CD4-positive, alpha-beta T cell treated with Interleukin-1 beta for 1 hour (primary cell): ENCODE results near the gene SOWAHD.
"Not testable (repeated sequence)": the region's sequence is repeated elsewhere in the genome, so short reads cannot be mapped to it uniquely, and the experiment has no call there.

Experiments used
- DNase-seq, 2 donors: peaks; one replicate each; pipeline ENCODE4 v3.0.0-alpha.2; 2020 to 2022

The SOWAHD gene, protein sequence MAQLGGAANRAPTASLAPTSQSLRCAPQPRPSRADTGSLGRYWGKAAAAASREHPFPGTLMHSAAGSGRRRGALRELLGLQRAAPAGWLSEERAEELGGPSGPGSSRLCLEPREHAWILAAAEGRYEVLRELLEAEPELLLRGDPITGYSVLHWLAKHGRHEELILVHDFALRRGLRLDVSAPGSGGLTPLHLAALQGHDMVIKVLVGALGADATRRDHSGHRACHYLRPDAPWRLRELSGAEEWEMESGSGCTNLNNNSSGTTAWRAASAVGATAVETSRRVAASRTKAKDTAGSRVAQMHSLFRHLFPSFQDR

DNA sequence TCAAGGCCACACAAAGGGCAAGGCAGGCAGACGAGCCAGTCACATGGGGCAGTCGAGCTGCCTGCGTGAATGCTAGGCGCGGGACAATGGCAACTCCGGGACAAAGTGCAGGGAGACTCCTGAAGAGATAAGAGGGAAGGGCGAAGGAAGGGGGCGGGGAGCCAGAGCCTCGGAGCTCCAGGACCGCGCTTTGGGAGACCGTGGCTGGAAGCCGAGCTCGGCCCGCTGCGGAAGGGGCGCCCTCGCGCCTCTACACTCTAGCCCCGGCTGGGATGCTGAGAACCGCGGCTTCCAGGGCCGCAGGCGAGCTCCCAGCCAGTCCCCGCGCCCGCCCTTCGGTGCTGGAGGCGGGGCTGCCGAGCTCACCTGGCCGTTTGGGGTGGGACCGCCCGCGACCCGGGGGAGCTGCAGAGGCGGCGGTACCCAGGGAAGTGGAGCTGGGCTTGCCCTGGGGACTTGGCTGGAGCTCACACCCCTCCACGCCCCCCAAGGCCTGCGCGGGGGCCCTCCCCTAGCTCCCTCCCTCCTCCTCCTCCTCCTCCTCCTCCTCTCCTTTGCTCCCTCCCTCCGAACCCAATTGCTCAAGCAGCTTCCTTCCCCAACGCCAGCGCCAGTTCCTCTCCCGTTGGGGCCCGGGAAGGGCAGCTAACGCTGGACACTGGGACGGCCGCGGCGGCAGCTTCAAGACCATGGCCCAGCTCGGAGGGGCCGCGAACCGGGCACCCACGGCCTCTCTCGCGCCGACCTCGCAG is at the start of gene SOWAHD:
SOWAHD (plus strand) TSS at position 610 of the 752 bp plus-strand sequence; CDS start at position 690, 80 bp downstream.
- peak; percentile 24 to 31 for DNase-seq

DNA sequence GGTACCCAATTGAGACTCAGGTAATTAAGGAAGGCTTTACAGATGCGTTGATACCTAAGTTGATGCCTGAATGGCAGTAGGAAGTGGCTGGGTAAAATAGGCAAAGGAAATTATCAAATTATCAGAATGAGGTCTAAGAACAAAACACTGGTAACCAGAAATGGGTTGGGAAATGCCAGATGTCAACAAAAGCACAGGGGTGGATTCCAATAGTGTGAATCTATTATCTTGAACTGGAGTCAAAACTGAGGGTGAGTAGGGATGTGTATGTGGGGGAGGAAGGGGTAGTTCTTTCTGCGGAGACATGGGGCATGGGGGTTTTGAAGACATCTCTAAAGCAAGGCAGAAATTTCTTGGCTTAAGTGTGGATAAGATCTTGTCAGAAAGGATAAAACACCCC is 49.5 kb upstream of the SOWAHD start:
- DNase-seq = no peak

DNA sequence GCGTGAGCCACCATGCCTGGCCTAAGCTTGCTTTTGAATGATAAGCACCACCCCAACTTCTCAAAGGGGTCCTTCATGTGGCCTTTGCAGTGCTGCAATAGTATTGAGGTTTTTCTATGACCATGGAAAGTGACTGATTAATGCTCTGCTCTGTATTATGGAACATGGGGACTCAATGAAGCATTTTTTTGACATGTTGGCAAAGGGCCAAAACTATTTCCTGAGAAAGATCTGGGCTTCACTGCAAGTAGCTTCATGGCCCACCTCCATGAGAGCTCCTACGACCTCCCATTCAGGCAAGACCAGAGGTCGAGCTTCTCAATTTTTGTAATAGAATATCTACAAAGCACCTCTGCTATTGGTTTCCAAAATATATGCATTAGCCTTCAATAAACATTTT is 48.8 kb upstream of the SOWAHD start:
- no peak for DNase-seq

DNA sequence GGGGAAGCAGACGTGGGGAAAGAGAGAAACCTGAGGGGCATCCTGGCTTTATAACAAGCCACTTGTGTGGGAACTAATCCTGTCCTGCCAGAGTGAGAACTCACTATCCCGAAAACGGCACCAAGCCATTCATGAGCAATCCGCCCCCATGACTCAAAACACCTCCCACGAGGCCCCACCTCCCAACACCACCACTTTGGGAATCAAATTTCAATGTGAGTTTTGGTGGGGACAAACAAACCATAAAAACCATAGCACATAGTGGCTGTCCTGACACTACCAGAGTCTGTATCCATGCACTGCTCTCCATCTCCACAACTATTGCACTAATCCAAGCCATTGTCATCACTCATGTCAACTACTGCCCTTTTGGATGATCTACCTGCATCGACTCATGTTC is 36.9 kb upstream of the SOWAHD start:
- DNase-seq = no peak

DNA sequence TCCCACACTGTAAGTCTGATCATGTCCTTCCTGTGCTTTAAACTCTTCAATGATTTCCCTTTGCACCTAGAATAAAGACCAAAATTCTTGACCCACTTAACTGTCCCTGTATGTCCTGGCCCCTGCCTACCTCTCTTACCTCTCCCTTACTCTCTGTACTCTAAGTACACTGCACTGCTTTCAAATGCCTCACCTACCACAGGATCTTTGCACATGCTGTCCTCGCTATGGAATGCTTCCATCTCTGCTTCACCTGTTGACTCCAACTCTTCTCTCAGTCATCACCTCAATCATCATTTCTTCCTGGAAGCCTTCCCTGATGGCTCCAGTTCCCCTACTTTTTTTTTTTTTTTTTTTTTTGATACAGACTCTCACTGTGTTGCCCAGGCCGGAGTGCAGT is 36.5 kb upstream of the SOWAHD start:
- no peak for DNase-seq

DNA sequence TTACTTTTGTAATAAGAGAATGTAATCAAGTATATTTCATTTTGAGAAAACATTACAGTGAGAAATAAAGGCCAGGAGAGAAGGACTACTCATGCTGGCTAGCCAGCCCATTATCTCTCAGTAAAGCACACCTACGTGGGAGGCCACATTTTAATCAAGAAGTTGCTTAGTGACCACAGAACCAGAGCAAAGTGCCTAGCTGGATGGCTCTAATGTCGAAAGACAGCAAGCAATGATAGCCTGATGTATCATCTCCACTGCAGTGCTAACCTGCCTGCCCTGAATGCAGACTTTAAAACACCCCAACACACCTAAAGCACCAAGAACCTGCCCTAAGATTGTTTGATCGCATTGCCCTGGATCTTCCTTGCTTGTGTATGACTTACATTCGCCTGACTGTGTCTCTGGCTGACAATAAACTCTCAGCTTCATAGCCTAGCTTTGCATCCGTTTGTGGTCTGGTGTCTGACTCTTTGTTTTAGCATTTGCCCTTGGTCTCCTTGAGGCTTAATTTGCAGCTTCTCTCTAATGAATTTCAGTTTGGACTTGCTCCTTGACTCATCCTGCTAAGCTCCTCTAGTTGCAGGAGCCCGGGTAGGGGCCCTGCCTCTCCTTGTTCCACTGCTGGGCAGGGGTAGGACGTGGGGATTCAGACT is 31.4 kb upstream of the SOWAHD start:
- peak in 1 of 2 donors; percentile 13 for DNase-seq

DNA sequence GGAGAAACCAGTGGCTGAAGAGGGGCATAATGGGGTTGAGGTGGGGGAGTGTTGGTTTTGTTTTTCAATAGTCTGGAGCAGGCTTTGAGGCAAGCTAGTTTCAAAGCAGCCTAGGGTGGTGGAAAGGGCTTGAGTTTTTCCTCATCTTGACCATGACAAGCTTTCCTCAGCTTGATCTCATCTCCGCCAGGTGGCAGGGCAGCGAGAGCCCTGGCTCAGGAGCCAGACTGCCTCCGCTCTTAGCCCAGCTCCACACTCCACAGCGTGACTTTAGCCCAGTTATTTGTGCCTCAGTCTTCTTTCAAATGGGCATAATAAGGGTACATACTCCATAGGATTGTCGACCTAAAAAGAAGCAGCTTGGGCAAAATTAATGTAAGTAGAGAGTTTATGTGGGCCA is 29.9 kb upstream of the SOWAHD start:
- DNase-seq = no peak

DNA sequence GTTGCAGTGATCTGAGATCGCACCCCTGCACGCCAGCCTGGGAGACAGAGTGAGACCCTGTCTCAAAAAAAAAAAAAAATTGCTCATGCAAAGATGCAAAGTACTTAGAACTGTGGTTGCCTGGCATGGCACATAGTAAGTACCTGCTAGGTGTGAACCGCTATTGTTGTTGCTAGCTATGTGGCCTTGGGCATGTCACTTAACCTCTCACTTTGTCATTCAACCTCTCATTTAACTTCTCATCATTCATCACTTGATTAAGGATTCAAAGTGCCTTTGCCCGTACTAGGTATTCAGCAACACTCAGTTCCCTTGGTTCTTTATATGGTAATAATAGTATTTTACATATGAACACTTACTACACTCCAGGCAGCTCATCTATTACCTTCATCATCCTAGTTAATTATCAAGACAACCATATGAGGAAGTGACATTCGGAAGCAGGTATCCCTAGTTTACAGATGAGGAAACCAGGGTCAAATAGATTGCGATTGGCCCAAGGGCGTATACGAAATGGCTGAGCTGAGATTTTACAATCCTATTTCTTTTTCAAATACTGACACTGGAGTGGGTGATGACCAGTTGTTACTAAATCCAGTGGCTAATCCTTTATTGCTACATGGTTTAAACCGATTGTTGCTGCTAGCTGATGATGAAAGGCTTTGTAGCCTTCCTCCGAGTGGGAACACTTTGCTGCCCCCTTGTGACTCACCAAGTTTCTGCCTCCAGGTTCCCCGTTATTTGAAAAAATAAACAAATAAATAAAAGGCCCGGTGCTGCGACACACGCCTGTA is 28.8 kb upstream of the SOWAHD start:
- DNase-seq = peak; percentile 70 to 73

DNA sequence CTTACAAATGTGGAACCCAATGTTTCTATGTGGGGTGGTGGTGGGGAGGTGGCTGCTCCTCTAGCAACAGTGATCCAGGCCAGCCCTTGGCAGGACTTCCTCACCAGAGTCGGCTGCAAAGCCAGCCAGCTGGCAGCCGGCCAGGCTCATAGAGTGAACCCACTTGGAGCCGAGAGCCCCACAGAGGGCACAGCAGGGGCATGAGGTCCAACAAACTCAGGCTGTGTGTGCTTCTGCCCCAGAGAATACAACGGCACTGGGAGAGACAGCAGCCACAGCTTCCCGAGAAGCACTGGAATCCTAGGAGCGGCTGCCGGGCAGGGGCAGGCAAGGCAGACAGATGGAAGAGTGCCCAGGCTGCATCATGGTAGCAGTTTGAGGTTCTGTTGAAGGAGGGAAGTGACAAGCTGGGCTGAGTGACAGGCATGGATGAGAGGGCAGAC is 23.5 kb upstream of the SOWAHD start:
- no peak for DNase-seq

DNA sequence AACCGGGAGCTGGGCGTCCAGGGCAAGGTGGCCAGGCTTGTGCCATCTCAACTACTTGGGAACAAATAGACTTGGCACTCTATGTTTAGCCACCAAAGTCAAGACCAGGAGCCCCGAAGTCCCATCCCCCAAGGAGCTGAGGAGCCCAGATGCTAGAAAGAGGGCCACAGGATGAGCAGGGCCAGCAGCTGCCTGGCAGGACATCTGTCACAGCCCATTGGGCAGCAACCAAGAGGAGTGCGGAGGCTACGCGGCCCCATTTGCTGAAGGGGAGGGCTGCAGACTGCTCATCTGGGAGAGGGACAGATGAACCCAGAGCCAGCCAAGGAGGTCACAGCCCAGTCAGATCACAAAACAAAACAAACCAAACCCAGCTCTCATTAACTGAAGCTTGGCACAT is 22.9 kb upstream of the SOWAHD start:
- DNase-seq = no peak

DNA sequence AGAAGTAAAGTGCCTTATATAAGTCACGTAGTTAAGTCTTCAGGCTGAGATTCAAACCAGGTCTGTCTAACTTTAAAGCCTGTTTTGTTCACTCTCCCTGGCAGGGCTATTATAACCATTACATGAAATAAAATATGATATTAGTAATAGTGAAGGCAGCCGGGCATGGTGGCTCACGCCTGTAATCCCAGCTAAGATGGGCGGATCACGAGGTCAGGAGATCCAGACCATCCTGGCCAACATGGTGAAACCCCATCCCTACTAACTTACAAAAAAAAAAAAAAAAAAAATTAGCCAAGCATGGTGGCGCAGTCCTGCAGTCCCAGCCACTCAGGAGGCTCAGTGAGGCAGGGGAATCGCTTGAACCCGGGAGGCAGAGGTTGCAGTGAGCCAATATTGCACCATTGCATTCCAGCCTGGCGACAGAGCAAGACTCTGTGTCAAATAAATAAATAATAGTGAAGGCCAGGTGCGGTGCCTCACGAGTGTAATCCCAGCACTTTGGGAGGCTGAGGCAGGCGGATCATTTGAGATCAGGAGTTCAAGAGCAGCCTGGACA is 22.1 kb upstream of the SOWAHD start:
- DNase-seq = no peak

DNA sequence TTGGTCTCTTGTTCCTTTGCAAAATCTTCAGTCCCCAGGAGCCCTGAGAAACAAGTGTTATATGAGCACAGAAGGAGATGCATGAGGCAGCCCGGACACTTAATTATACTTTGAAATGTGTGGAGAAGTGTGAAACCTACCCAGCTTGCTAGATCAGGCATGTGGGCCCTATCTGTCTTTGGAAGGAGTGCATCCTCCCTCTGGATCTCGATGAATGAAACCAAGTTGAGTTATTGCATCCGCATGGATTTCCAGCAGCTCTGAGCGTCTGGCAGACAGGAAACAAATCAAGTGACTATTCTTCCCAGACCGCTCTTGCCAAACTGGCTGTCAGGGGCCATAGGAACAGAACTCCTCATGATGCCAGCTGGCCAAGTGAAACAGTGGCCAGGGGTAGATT is 19.6 kb upstream of the SOWAHD start:
- DNase-seq = no peak

DNA sequence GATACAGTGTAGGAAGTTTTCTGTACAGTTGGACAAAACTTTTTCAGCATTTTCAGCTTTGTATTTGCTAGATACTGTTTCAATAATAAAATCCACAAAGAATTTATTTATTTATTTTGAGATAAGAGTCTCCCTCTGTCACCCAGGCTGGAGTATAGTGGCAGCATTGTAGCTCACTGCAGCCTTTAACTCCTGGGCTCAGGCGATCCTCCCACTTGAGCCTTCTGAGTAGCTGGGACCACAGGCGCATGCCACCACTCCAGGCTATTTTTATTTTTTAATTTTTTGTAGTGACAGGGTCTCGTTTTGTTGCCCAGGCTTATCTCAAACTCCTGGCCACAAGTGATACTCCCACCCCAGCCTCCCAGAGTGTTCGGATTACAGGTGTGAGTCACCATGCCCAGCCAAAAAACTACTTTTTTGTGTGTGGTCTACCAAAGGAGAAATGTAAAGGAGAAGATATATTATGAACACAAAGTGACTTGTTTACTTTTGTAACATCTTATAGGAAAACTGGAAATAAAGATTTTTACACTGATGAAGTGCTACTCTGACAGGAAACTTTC is 13.0 kb upstream of the SOWAHD start:
- no peak for DNase-seq

DNA sequence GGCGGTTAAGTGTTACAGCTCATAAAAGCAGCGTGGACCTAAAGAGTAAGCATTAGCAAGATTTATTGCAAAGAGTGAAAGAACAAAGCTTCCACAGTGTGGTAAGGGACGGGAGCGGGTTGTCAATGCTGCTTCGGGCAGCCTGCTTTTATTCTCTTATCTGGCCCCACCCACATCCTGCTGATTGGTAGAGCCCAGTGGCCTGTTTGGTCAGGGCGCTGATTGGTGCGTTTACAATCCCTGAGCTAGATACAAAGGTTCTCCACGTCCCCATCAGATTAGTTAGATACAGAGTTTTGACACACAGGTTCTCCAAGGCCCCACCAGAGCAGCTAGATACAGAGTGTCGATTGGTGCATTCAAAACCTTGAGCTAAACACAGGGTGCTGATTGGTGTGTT is 8.3 kb upstream of the SOWAHD start:
- not testable (repeated sequence) for DNase-seq

DNA sequence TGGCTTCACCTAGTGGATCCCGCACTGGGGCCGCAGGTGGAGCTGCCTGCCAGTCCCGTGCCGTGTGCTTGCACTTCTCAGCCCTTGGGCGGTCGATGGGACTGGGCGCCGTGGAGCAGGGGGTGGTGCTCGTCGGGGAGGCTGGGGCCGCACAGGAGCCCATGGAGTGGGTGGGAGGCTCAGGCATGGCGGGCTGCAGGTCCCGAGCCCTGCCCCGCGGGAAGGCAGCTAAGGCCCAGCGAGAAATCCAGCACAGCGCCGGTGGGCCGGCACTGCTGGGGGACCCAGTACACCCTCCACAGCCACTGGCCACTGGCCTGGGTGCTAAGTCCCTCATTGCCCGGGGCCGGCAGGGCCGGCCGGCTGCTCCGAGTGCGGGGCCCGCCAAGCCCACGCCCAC is 7.6 kb upstream of the SOWAHD start:
- DNase-seq = not testable (repeated sequence)

DNA sequence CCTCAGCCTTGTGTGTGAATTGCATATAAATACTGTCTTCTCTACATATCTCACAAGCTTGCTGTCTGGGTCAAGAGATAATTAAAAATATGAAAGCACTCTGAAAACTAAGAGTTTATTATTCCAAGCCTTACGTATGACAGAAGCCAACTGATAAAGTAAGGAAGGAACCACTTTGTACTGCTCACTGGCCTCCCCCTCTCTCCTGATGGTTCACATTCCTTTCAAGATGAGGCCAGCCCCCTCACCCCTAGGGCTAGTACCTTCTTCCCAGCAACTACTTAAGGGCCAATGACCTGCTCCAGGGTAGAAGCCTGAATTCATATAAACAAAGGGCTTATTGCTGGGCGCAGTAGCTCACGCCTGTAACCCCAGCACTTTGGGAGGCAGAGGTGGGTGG is 5.4 kb upstream of the SOWAHD start:
- DNase-seq = no peak

DNA sequence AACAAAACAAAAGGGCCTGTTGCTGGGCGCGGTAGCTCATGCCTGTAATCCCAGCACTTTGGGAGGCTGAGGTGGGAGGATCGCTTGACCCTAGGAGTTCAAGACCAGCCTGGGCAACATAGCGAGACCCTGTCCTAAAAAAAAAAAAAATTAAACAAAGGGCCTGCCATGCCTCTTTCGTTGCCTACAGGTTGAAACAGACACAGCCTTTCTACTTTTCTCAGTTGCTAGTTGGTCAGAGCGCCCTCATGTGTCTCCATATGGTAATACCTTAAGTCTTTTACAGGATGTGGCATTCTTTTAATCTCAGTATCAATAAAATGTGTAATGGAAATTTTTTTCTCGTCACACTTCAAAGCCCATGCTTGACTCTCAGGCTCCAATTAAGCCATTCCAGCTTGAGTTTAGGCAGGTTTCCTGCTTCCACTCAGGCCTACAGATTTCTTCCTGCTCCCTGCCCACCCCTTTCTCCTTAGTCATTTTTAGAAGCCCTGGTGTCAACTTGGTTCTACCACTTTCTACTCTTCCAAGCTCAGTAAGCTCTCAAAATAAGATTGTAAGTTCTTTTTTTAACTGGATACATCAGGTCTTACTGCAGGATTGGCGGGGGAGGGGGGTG is 4.6 kb upstream of the SOWAHD start:
- DNase-seq = peak; percentile 62 to 85

DNA sequence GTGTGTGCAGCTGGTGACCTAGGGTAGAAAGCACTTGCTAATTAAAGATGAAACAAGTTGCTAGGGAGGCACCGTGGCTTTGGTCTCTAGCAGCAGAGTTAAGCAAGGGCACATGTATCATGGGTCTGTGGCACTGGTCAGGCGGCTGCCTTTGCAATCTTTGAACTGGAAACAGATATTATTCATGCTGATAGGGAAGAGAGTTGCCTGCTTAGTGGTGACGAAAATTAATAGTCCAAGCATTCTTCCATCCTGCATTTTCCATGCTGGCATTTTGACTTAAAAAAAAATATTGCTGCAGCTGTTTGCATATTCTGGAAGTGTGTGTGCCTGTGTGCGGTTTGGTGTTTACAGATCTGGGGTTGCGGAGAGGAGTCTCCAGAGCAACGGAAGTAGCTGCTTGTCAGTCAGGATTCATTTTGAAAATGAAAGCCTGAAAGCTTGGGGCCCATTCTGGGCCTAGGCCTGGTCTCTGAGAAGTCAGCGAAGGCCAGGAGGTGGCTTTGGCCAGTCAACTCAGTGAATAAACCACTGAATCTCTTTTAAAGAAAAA is 2.3 kb upstream of the SOWAHD start:
- peak; percentile 47 to 61 for DNase-seq

DNA sequence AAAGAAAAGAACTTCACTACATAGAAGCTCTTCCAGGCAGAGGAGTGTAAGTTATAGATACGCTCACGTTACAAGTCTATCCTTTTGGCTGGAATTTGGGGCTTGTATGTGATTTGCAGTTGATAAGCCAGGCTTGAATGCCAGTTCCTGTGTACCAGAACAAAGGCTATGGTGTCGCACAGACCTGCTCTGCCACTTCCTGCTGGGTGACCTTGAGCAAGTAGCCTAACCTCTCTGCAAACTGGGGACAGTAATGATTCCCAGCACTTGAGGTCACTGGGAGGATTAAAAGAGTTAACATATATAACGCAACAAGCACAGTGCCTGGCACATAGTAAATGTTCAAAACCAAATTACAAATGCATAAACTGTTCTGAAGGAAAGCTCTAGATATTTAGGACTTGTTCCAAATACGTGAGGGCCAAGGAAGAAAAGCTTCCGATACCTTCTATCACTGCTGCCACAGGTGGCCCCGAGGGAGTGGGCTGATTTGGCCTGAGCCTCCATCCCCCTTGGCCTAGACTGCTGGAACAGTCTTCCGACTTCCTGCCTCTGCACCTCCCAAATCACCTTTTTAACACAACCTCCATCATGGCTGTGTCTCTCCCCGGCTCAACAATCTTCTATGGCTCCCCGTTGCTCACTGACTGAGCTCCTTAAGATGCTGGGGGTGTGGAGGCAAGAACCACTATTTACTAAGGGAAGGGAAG is 1.3 kb upstream of the SOWAHD start:
- no peak for DNase-seq

DNA sequence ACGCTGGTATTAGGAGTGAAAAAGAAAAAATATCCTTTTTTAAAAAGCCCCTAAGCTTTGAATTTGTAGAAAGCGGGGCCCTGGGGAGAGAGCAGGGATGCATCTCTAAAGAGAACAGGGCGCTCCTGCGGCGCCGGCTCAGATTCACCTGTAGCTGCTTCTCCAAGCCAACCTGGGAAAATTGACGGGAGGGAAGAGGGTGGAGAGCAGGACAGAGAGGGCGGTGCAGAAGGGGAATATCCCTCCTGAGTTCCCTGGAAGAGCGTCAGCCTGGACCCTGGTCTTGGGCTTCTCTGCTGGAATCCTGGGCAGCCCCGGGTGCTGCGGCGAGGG is 776 bp upstream of the SOWAHD start:
- no peak for DNase-seq

DNA sequence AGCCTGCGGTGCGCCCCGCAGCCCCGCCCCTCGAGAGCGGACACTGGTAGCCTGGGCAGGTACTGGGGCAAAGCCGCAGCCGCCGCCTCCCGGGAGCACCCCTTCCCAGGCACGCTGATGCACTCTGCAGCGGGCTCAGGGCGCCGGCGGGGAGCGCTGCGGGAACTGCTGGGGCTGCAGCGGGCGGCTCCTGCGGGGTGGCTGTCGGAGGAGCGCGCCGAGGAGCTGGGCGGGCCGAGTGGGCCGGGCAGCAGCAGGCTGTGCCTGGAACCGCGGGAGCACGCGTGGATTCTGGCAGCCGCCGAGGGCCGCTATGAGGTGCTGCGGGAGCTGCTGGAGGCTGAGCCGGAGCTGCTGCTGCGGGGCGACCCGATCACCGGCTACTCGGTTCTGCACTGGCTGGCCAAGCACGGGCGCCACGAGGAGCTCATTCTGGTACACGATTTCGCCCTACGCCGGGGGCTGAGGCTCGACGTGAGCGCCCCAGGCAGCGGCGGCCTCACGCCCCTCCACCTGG is 401 bp downstream of the SOWAHD start:
- DNase-seq = peak; percentile 16 to 31
